OCI-LY7 (cell line): ENCODE data around the gene WWOX.

Source experiments
- CTCF ChIP-seq: fragments of 200-600 bp; sonication (generic); conservative IDR thresholded peaks from 2 replicates; pipeline ENCODE4 v1.5.1; 2014; ENCODE audit warnings: mild to moderate bottlenecking, antibody characterized with exemption, low read length, moderate library complexity, mixed read lengths
- EZH2phosphoT487 ChIP-seq: fragments of 200-600 bp; sonication (generic); IDR thresholded peaks from 2 replicates; pipeline ENCODE4 v1.6.1; 2018; ENCODE audit warnings: low read depth, borderline replicate concordance, mild to moderate bottlenecking, mixed run types, antibody characterized with exemption, low read length, moderate library complexity, mixed read lengths

- no peak for TF ChIP-seq CTCF
- no peak for TF ChIP-seq EZH2phosphoT487
Measured at GRCh38 chr16:78768226-78768625, 668.8 kb downstream of the WWOX start.
